ENCODE measurements around the gene SCAF1.

The SCAF1 gene

DNA sequence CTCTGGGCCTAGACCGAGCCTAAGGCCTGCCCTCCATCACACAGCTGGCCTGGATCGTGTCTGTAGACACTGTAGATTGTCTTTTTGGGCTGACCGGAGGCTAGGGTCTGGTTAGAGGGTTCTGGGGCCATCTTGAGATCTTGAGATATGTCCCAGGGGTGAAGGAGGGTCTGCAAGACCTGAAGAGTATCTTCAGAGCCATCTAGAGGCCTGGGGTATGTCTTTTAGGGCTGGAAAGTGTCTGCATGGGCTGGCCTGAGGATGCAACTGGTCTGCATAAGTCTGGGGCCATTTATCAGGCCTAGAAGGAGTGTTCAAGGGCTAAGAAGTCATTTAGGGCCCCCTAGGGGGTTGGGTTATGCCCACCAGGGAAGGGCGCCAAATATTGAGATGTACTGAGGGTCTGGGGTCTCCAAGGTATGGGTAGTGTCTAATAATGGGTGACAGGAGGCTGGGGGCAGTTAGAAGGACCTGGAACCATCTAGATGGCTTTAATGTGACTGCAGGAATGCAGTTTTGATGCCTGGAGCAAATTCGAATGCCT is 555 bp downstream of the SCAF1 start:
- no peak for DNase-seq (ENCODE audit: low spot score)
- no peak for FAIRE-seq

DNA sequence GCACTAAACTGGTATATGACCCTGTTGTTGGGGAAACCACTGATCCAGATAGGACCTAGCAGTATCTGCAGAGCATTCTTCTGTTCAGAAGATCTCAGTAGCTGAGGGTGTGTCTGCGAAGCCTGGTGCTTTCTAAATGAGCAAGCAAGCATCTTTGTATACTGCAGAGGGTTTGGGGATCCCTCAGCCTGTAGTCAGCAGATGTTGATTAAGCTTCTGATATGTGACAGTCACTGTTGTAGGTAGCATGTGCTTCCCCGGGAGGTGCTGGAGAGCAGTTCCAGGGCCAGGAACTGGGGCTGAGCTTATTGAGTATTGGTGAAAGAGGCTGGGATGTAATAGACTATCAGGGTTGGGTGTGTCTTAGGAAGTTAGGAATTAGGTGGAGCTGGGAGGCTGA is 1.5 kb downstream of the SCAF1 start:
- FAIRE-seq (no peak), DNase-seq (ENCODE audit: low spot score) (no peak)

DNA sequence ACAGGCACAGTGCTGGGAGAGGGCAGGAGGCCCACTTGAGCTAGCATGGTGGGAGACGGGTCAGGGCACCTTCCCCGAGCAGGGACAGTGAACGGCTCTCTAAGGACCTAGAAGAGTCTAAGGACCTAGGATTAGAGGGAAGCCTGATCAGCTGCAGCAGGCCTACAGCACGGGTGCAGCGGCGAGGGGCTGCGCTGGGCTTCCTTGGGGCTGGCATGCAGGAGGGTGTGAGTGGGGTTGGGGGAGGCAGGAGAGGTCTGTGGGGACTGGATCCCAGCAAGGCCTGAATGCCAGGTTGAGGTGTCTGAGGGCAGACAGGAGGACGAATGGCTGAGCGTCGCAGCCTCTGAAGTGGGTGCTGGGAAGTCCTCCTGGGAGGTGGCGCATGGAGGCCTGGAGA is 3.6 kb downstream of the SCAF1 start:
- DNase-seq (ENCODE audit: low spot score) (no peak), FAIRE-seq (no peak)

DNA sequence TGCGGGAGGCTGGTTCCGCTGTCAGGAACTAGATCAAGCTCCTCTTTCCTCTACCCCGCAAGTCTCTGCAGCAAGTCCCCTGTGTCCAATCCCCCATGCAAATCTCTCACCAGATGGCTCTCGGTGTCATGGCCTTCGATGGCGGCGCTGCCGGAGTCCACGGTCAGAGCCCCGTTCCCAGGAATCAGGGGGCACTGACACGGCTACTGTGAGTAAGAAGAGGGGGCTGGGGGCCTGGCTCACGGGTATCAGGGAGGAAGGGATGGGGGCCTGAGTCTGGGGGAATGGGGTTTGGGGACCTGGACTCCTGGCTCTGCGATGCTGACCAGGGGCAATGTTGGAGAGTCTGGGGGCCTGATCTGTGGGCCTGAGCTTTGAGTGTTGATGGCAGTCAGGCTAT is 4.0 kb downstream of the SCAF1 start:
- DNase-seq (ENCODE audit: low spot score) (no peak), FAIRE-seq (no peak)

DNA sequence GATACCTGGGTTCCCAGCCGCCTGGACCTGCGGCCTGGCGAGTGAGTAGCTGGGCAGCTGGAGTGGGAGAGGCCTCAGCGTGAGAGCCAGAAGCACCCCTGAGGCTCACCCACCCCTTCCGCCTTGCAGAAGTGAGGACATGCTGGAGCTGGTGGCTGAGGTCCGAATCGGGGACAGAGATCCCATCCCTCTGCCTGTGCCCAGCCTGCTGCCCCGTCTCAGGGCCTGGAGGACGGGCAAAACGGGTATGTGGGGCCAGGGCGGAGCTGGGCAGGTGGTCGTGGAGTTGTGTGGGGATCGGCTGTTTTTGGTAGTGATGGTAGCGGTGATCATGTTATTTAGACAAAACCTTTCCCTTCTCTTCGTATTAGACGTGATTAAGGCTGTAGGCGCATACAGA is 4.6 kb downstream of the SCAF1 start:
- FAIRE-seq (no peak), DNase-seq (ENCODE audit: low spot score) (no peak)

DNA sequence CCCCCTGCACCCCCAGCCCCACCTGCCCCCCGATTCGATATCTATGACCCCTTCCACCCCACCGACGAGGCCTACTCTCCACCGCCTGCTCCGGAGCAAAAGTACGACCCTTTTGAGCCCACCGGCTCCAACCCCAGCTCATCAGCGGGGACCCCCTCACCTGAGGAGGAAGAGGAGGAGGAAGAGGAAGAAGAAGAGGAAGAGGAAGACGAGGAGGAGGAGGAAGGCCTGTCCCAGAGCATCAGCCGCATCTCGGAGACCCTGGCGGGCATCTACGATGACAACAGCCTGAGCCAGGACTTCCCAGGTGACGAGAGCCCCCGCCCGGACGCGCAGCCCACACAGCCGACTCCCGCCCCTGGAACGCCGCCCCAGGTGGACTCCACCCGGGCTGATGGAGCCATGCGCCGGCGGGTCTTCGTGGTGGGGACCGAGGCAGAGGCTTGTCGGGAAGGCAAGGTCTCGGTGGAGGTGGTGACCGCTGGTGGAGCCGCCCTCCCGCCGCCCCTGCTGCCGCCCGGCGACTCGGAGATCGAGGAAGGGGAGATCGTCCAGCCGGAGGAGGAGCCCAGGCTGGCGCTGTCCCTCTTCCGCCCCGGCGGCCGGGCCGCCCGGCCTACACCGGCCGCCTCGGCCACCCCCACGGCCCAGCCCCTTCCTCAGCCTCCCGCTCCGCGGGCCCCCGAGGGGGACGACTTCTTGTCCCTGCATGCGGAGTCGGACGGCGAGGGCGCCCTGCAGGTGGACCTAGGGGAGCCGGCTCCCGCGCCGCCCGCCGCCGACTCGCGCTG is 9.2 kb downstream of the SCAF1 start:
- DNase-seq (ENCODE audit: low spot score) (no peak), FAIRE-seq (no peak)

DNA sequence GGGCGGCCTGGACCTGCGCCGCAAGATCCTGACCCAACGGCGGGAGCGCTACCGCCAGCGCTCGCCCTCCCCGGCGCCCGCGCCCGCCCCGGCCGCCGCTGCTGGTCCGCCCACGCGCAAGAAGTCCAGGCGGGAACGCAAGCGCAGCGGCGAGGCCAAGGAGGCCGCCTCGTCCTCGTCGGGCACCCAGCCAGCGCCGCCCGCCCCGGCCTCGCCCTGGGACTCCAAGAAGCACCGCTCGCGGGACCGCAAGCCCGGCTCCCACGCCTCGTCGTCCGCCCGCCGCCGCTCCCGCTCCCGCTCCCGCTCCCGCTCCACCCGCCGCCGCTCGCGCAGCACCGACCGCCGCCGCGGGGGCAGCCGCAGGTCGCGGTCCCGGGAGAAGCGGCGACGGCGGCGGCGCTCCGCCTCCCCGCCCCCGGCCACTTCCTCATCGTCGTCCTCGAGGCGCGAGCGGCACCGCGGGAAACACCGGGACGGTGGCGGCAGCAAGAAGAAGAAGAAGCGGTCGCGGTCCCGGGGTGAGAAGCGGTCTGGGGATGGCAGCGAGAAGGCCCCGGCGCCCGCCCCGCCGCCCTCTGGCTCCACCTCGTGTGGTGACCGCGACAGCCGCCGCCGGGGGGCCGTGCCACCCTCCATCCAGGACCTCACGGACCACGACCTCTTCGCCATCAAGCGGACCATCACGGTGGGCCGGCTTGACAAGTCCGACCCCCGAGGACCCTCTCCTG is 10.0 kb downstream of the SCAF1 start:
- DNase-seq (ENCODE audit: low spot score) (no peak), FAIRE-seq (no peak)

DNA sequence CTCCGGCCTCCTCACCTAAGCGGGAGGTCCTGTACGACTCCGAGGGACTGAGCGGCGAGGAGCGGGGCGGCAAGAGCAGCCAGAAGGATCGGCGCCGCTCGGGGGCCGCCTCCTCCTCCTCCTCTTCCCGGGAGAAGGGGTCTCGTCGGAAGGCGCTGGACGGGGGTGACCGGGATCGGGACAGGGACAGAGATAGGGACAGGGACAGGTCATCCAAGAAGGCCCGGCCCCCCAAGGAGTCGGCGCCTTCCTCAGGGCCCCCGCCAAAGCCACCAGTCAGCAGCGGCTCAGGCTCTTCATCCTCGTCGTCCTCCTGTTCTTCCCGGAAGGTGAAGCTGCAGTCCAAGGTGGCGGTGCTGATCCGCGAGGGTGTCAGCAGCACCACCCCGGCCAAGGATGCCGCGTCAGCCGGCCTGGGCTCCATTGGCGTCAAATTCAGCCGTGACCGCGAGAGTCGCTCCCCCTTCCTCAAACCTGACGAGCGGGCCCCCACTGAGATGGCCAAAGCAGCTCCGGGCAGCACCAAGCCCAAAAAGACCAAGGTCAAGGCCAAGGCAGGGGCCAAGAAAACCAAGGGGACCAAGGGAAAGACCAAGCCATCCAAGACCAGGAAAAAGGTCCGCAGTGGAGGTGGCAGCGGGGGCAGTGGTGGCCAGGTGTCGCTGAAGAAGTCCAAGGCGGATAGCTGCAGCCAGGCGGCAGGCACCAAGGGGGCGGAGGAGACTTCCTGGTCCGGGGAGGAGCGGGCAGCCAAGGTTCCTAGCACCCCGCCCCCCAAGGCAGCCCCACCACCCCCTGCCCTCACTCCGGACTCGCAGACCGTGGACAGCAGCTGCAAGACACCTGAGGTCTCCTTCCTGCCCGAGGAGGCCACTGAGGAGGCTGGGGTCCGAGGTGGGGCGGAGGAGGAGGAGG is 10.8 kb downstream of the SCAF1 start:
- no peak for DNase-seq (ENCODE audit: low spot score)
- FAIRE-seq = no peak

DNA sequence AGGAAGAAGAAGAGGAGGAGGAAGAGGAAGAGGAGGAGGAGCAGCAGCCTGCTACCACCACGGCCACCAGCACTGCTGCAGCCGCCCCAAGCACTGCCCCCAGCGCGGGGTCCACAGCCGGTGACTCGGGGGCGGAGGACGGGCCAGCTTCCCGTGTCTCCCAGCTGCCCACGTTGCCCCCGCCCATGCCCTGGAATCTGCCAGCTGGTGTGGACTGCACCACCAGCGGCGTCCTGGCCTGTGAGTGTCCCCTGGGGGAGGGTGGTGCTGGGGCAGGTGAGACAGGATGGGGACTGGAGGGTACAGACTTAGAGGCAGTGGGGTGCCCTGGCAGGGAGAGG is 11.4 kb downstream of the SCAF1 start:
- DNase-seq (ENCODE audit: low spot score) (no peak), FAIRE-seq (no peak)

DNA sequence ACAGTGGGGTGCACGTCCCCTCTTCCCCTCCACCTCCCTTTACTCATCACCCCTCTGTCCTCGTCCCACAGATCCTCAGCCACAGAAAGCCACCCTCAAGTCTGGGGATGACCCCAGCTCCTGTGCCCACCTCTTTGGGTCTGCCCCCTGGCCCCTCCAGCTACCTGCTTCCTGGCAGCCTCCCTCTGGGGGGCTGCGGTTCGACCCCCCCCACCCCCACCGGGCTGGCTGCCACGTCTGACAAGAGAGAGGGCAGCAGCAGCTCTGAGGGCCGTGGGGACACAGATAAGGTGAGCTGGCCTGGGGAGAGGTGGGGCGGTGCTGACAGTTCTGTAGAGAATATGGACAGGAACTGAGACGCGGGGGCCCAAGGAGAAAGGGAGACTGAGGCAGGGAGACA is 12.6 kb downstream of the SCAF1 start:
- FAIRE-seq = no peak
- DNase-seq (ENCODE audit: low spot score) = no peak

DNA sequence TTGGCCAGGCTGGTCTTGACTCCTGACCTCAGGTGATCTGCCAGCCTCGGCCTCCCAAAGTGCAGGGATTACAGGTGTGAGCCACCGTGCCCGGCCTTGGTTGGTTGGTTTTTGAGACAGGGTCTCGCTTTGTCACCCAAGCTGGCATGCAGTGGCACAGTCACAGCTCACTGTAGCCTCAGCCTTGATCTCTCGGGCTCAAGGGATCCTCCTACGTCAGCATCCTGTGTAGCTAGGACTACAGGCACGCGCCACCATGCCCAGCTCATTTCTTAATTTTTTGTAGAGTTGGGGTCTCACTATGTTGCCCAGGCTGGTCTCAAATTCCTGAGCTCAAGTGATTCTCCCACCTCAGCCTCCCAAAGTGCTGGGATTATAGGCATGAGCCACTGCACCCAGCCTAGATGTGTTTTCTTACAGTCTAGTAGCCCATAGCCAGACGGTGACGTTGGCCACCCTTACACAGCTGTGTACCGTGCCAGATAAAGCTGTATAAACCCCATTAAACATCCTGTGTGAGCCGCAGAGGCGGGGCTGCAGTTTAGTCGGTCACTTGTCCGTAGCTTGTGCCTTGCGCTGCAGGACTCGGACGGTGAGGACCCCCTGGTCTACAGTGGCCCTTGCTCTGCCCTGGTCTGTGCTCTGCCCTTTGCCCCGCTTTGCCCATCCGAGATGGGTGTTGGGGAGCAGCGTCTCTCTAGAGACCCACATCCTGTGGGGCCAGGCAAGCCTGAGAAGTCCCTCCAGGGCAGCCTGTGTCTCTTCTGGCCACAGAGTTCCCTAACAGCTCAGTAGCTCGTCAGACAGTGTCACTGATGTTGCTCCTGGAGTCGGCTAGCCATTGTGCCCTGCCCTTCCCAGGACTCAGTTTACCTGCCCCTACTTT is 13.8 kb downstream of the SCAF1 start:
- FAIRE-seq (no peak), DNase-seq (ENCODE audit: low spot score) (no peak)

DNA sequence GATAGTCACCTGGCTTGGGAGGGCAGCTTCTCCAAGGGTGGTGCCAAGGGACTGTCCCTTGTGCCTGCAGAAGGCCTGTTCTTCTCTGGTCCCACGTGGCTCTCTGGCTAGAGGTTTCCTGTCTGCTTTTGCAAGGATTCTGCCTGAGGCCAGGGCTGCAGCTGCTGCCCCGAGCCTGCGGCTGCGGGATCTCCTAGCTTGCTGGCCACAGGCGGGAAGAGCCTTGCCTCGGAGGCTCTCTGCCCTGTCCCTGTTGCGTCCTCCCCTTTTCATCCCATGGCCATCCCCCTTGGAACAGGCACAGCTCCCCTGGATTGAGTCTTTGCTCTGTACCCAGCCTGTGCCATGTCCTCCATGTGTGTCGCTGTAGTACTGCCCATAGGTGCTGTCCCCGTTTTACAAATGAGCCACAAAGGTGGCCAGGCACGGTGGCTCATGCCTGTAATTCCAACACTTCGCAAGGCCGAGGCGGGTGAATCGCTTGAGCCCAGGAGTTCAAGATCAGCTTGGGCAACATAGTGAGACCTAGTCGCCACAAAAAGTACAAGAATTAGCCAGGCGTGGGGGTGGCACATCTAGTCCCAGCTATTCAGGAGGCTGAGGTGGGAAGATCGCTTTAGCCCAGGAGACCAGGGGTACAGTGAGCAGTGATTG is 14.6 kb downstream of the SCAF1 start:
- FAIRE-seq (no peak), DNase-seq (ENCODE audit: low spot score) (no peak)

DNA sequence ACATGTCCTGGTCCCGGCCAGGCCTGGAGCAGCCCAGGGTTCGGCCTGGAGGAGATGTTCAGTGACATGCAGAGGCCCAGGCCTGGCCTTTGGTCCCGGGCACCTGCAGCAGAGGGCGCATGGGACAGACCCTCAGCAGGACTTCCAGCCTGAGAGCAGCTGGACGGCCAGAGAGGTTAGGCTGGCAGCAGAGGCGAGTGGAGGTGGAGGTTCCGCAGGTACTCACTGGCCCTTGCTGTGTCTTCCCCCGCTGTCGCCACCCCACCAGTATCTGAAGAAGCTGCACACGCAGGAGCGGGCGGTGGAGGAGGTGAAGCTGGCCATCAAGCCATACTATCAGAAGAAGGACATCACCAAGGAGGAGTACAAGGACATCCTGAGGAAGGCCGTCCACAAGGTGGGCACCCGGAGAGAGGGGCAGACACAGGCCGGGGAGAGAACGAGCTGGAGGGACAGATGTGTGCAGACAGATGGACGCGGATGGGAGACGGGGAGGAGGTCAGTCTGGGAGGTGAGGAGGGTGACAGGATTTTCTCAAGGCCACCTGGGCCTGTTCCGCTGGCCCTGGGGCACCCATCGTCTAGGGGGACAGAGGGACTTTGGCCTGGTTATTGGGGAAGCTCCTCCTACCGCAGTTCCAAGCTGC is 15.6 kb downstream of the SCAF1 start:
- FAIRE-seq = no peak
- no peak for DNase-seq (ENCODE audit: low spot score)

DNA sequence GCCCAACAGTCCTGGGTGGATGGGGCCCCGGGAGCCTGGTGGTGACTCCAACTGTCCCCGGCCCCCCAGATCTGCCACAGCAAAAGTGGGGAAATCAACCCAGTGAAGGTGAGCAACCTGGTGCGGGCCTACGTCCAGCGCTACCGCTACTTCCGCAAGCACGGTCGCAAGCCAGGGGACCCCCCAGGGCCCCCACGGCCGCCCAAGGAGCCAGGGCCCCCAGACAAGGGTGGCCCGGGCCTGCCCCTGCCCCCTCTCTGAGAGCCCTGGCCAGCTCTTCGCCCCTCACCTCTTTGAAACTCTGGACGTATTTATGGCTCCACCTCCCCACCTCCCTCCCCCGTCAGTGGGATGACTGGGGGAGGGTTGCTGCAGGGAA is 16.1 kb downstream of the SCAF1 start:
- DNase-seq (ENCODE audit: low spot score) = no peak
- no peak for FAIRE-seq

DNA sequence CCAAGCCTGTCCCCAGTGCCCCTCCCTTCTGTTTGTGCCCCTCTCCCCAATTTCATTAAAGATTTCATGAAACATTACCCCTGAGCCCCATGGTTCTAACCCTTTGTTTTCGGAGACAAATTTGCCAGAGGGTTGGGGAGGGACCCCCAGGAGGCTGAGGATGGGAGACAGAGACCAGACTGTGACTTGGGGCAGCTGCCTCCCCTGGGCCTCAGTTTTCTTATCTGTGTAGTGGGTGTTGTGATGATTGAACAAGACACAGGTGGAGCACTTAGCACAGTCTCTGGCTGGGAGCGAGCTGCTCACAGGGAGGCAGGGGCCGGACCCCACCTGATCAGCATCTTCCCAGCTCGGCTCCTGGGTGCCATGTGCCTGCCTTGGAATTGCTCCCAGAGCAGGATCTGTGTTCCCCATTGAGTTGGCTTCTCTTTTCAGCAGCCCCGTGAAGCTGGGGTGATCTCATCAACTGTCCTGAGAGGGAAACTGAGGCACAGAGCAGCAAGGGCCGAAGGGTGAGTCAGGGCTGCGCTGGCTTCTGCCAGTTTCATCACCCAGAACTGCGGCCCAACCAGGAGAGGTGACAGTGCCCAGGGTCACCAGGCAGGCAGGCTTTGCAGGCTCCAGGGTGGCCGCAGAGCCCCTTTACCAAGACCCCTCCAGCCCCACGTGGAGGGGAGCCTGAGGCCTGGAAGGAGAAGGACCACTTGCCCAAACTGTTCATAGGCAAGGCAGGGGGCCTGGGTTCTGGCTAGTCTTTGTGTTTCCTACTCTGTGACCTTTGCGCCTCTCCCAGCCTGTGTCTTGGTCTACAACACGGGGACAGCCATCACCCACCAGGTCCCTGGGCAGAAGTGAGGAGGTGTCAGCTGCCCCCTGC is 16.8 kb downstream of the SCAF1 start:
- DNase-seq (ENCODE audit: low spot score) (no peak), FAIRE-seq (no peak)

DNA sequence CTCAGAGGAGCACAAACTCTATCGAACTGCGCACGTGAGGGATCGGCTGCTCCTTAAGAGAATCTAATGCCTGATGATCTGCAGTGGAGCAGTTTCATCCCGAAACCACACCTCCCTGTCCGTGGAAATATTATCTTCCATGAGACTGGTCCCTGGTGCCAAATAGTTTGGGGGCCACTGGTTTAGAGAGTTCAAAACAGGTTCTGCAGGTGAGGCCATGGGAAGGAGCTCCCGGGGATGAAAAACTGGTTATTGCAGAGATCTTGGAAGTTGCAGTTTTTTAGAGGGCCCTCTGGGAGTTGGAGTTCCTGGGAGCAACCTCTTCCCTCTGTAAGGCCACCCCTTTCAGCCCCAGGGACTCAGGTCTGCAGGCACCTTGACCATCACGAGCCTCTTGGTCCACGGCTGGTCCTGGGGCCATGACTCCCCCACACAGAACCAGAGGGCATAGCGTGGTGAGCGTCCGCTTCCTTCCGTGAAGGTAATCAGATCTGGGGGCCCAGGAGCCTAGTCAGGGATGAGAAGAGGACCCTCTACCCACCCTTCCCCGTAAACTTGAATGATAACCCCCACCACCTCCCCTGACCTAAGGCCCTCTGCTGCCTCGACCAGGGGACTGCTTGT is 18.4 kb downstream of the SCAF1 start:
- FAIRE-seq (no peak), DNase-seq (ENCODE audit: low spot score) (no peak)

DNA sequence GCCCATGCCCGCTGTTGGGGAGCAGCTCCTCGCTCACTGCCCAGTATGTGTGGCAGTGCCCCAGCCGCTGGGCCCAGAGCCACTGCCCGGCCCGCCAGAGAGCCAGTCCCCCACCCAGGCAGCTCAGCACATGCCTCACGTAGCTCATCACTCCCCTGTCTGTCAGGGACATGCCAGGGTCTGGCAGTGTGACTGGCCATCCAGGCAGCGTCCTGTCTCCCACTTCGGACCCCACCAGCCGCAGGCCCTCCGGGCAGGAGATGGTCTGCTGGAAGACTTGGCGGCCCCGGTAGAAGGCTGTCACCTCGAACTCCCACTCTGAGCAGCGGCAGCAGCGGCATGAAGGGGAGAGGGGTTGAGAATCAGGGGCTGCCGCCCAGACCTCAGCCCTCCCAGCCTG is 20.0 kb downstream of the SCAF1 start:
- FAIRE-seq (no peak), DNase-seq (ENCODE audit: low spot score) (no peak)

DNA sequence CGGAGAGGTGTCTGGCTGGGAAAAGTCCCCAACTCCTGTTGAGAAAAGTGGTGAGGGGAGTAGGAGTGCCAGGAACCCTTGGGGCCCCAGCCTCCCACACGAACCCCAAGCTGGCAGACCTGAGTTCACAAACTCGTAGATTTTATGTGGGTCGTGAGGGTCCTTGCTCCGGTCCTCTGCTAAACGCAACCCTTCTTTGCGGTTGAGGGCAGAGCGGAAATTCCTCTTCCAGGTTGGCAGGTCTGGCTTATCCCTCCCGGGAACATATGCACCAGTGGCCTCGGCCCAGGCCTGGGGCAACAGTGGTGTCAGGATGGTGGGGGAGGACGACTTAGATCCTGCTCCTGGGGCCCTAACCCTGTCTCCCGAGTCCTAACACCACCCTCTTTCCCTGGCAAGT is 21.2 kb downstream of the SCAF1 start:
- FAIRE-seq (no peak), DNase-seq (ENCODE audit: low spot score) (no peak)
